PFSK-1 (cell line): ENCODE measurements around the gene C10orf95.

Source experiments
- FOXP2 ChIP-seq: optimal IDR thresholded peaks from 2 replicates; pipeline ENCODE3; 2011; ENCODE audit warnings: borderline replicate concordance, control low read depth, inconsistent platforms; ENCODE audit not compliant: insufficient read depth; ENCODE audit errors: extremely low read length, extremely low read depth
- POLR2AphosphoS5 ChIP-seq: IDR thresholded peaks from 2 replicates; pipeline ENCODE4 v1.6.1; 2012; ENCODE audit warnings: low read depth, mild to moderate bottlenecking, control low read depth, low read length, moderate library complexity
- SIN3A ChIP-seq: IDR thresholded peaks from 2 replicates; pipeline ENCODE4 v1.6.1; 2012; ENCODE audit warnings: mild to moderate bottlenecking, low read length, moderate library complexity, borderline replicate concordance; ENCODE audit not compliant: insufficient read depth
- TAF1 ChIP-seq: IDR thresholded peaks from 2 replicates; pipeline ENCODE4 v1.6.1; 2012; ENCODE audit warnings: low read length, control low read depth, borderline replicate concordance; ENCODE audit not compliant: insufficient read depth
- TF ChIP-seq, protein P1 (sequence below), 2 experiments: IDR thresholded peaks; 2 replicates each; pipeline versions ENCODE4 v1.6.1 to v1.8.0; 2011 to 2012; ENCODE audit warnings: low read depth in 2 of 2, low read length in 2 of 2, control low read depth in 1 of 2, inconsistent platforms in 1 of 2, mild to moderate bottlenecking in 1 of 2, moderate library complexity in 1 of 2; ENCODE audit not compliant: insufficient read depth in 1 of 2

Gene C10orf95

DNA sequence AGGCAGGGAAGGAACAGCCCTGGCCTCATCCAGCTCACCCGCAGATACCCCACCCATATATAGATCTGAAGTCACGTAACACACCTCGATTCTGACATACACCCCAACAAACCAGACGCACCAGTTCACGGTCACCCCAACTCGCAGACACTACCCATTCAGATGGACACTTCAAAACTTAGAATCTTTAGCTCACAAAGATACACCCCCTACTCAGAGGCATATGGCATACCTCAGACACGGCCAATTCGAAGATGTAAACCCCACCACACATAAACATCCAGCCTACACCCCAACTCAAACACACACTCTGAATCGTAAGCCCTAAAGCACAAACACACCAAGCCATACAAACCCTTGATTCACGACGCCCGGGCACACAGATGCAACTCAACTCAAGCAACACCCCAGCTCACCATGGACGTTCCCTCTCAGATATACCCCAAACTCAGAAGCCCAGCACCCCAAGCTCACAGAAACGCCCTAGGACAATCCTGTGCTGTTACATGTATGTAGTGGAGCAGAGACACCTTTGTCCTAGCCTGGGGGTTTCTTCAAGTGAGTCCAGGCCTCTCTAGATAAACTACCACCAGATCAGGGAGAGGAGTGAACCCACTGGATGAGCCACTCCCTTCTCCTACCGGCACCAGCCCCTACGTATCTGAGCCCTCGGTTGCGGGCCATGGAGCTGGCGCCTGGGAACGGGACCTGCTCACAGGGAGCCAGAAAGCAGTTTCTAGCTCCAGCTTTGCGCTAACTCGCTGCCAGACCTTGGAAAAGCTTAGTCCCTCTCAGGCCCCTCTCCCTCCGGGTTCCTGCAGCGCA lies 41.5 kb downstream of the C10orf95 start:
- TF ChIP-seq, protein P1, sequence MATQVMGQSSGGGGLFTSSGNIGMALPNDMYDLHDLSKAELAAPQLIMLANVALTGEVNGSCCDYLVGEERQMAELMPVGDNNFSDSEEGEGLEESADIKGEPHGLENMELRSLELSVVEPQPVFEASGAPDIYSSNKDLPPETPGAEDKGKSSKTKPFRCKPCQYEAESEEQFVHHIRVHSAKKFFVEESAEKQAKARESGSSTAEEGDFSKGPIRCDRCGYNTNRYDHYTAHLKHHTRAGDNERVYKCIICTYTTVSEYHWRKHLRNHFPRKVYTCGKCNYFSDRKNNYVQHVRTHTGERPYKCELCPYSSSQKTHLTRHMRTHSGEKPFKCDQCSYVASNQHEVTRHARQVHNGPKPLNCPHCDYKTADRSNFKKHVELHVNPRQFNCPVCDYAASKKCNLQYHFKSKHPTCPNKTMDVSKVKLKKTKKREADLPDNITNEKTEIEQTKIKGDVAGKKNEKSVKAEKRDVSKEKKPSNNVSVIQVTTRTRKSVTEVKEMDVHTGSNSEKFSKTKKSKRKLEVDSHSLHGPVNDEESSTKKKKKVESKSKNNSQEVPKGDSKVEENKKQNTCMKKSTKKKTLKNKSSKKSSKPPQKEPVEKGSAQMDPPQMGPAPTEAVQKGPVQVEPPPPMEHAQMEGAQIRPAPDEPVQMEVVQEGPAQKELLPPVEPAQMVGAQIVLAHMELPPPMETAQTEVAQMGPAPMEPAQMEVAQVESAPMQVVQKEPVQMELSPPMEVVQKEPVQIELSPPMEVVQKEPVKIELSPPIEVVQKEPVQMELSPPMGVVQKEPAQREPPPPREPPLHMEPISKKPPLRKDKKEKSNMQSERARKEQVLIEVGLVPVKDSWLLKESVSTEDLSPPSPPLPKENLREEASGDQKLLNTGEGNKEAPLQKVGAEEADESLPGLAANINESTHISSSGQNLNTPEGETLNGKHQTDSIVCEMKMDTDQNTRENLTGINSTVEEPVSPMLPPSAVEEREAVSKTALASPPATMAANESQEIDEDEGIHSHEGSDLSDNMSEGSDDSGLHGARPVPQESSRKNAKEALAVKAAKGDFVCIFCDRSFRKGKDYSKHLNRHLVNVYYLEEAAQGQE (IDR thresholded peaks at IDR 0.05; ENCODE audit: insufficient read depth in 1 of 2, low read depth in 2 of 2, low read length in 2 of 2) = no peak
- TF ChIP-seq POLR2AphosphoS5 (no peak), FOXP2 (no peak), TAF1 (no peak), SIN3A (no peak)

DNA sequence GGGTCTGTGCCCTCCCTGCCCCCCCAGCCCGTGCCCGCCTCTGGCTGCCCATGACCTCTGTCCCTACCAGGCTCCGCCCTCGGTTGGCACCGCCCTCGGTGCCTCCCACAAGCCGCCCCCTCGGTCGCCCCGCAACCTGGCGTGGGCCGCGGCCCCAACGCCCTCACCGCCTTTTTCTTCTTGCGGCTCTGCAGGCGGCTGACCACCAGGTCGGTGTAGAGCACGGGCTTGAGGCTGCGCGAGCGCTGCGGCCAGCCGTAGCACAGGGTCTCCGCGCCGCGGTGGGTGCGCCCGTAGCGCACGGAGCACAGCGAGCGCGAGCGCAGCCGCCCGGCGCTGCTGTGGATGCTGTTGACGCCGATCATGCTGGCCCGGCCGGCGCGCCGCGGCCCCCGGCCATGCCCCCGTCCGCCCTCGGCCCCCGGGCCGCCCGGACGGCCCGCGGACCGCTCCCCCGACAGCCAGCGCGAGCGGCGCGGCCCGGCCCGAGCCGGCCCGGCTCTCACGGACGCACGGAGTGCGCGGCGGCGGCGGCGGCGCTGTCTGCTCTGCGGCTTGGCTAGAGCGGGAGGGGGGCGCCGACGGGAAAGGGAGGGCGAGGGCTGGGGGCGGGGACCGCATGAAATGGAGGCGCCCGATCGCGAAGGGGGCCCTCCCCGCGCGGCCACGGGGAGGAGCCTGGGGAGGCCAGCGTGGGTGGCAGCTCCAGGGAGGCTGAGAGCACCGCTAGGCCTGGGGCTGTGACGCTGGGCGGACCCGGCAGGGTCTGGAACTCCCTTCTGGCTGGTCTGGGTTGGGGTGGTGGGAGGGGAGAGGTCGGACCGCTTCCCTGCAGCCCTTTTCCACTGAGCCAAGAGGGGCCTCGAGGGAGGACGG lies 42.4 kb downstream of the C10orf95 start:
- TF ChIP-seq TAF1 (no peak), POLR2AphosphoS5 (no peak), FOXP2 (no peak), SIN3A (no peak)
- TF ChIP-seq, protein P1 (IDR thresholded peaks at IDR 0.05; ENCODE audit: insufficient read depth in 1 of 2, low read depth in 2 of 2, low read length in 2 of 2) = no peak

DNA sequence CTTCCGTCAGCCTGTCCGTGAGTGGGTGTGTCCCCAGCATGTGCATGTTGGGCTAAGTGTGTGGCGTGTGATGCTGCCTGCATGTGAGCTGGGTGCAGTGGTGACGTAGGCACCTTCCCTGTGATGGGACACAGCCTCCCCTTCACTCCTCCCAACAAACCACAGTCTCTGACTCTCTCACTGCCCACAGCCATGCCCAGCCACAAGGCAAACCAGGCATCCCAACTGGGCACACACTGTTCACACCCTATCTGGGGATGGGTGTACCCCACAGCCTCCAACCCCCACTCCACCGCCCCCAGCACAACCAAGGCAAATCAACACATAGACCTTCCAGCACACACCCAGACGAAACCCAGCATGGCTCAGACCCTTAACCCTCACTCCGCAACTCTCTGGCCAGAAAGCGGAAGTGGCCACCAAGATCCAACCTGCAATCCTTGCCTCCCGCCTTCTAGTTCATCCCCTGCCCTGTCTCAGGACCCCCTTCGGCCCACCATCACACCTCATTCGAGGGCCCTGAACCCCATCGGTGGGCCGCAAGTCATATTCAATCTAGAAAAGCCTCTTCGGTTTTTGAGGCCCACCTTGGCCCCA lies 43.1 kb downstream of the C10orf95 start:
- no peak for TF ChIP-seq SIN3A
- TF ChIP-seq FOXP2 = no peak
- TF ChIP-seq TAF1 = no peak
- no peak for TF ChIP-seq POLR2AphosphoS5
- TF ChIP-seq, protein P1 (IDR thresholded peaks at IDR 0.05; ENCODE audit: insufficient read depth in 1 of 2, low read depth in 2 of 2, low read length in 2 of 2) = no peak

DNA sequence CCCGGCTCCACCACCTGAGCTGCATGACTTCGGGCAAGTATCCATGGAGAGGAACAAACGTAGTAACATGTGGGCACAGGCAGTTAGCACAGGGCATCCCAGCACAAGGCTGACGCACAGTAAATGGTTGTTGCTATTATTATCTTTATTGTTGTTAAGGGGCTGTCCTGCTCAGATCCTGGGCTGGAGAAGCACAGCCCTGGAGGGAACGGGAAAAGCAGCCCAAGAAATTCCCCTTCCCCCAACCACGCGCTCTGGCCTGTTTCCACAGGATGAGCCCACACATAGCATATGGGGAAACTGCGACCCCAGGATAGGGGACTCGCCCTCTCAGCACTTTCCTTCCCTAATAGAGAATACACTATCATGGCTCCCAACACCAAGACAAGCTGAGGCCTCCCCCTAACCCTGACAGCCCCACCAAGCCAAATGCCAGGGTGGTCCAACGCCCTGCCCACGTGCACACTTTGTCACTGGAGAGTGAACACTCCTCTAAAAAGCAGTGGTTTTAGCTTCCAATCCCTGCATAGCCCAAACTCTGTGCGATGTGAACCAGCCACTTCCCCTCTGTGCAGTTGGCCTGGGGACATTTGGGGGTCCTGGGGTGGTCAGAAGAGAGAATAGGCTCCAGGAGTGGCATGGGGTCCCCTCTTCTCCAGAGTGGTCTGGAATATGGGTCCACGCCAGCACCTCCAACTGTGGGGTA lies 43.8 kb downstream of the C10orf95 start:
- TF ChIP-seq TAF1 (no peak), POLR2AphosphoS5 (no peak), SIN3A (no peak), FOXP2 (no peak)
- TF ChIP-seq, protein P1 (IDR thresholded peaks at IDR 0.05; ENCODE audit: insufficient read depth in 1 of 2, low read depth in 2 of 2, low read length in 2 of 2) = no peak
